ENCODE data around the gene MAGIX.
A peak's percentile ranks its signal among the peaks of the same experiment; 100 is the strongest.
"Not testable (repeated sequence)": the region's sequence is repeated elsewhere in the genome, so short reads cannot be mapped to it uniquely, and the experiment has no call there.

The MAGIX gene

GRCh38 chrX:49162620-49163019 is at the start of gene MAGIX:
Gene MAGIX, plus strand, starts transcription at chrX:49162758. Its CDS starts 132 bp downstream, at chrX:49162890.
- no peak for DNase-seq

GRCh38 chrX:49116076-49116475 is 46.5 kb upstream of the MAGIX start:
- no peak for DNase-seq

- DNase-seq, result no peak
These were observed 45.8 kb upstream of the MAGIX start for GRCh38 chrX:49116716-49117115.

GRCh38 chrX:49117581-49117980 is 45.0 kb upstream of the MAGIX start:
- no peak for DNase-seq

- DNase-seq, result no peak
These were observed 42.5 kb upstream of the MAGIX start for GRCh38 chrX:49120091-49120490.

- DNase-seq, result no peak
These were observed 40.1 kb upstream of the MAGIX start for GRCh38 chrX:49122499-49122898.

GRCh38 chrX:49127742-49128258 is 34.8 kb upstream of the MAGIX start:
- DNase-seq, result not testable (repeated sequence)

GRCh38 chrX:49129427-49129826 is 33.1 kb upstream of the MAGIX start:
- DNase-seq, result no peak

GRCh38 chrX:49132275-49132674 is 30.3 kb upstream of the MAGIX start:
- DNase-seq, result not testable (repeated sequence)

- no peak for DNase-seq
These were observed 28.8 kb upstream of the MAGIX start for GRCh38 chrX:49133759-49134158.

GRCh38 chrX:49137492-49137891 is 25.1 kb upstream of the MAGIX start:
- DNase-seq, result no peak

GRCh38 chrX:49139713-49140112 is 22.8 kb upstream of the MAGIX start:
- DNase-seq, result no peak

- not testable (repeated sequence) for DNase-seq
These were observed 20.3 kb upstream of the MAGIX start for GRCh38 chrX:49142264-49142663.

- DNase-seq, result not testable (repeated sequence)
These were observed 19.4 kb upstream of the MAGIX start for GRCh38 chrX:49143154-49143553.

GRCh38 chrX:49147282-49147681 is 15.3 kb upstream of the MAGIX start:
- DNase-seq, result no peak

- no peak for DNase-seq
These were observed 14.6 kb upstream of the MAGIX start for GRCh38 chrX:49147936-49148335.

- not testable (repeated sequence) for DNase-seq
These were observed 14.0 kb upstream of the MAGIX start for GRCh38 chrX:49148390-49149100.

- DNase-seq, result not testable (repeated sequence)
These were observed 13.3 kb upstream of the MAGIX start for GRCh38 chrX:49149291-49149690.

- DNase-seq, result no peak
These were observed 9.1 kb upstream of the MAGIX start for GRCh38 chrX:49153467-49153866.

- peak; percentile 72 for DNase-seq
These were observed 7.2 kb upstream of the MAGIX start for GRCh38 chrX:49155243-49155899.

GRCh38 chrX:49155900-49156837 is 6.4 kb upstream of the MAGIX start:
- peak; percentile 90 for DNase-seq

- DNase-seq, result no peak
These were observed 5.4 kb upstream of the MAGIX start for GRCh38 chrX:49157194-49157593.

- no peak for DNase-seq
These were observed 1.6 kb upstream of the MAGIX start for GRCh38 chrX:49160908-49161307.
